HEK293 (cell line): ENCODE measurements around the gene ERFE.

ENCODE experiments used
- CTCF ChIA-PET: fragments of 350-600 bp; formaldehyde crosslinking; extraction: SDS; loops from one replicate; lab custom pipeline; 2021; ENCODE audit warnings: antibody characterized with exemption; lab: Yijun Ruan, JAX
- POLR2A ChIA-PET: fragments of 300-600 bp; formaldehyde crosslinking; extraction: SDS; loops from one replicate; lab custom pipeline; 2020; ENCODE audit warnings: antibody characterized with exemption, inconsistent platforms; lab: Yijun Ruan, JAX
- H3K27ac ChIP-seq: fragments of 200-500 bp; sonication (Bioruptor generic); 2 replicates; pipeline ENCODE4 v1.5.1; 2014; ENCODE audit warnings: low read depth, low read length, control low read depth, inconsistent platforms; ENCODE audit errors: extremely low read depth
- H3K36me3 ChIP-seq, 2 experiments: fragments of 200-500 bp in 1 of 2; sonication (Bioruptor generic) in 1 of 2; 1 replicate in 1 of 2; 2 replicates in 1 of 2; pipeline ENCODE4 v1.5.1; 2014 to 2017; ENCODE audit warnings: inconsistent platforms in 2 of 2, low read length in 2 of 2; ENCODE audit not compliant: control insufficient read depth in 2 of 2, insufficient read depth in 1 of 2
- H3K4me1 ChIP-seq: fragments of 200-500 bp; sonication (Bioruptor generic); 2 replicates; pipeline ENCODE4 v1.5.1; 2014; ENCODE audit warnings: mild to moderate bottlenecking, low read length, inconsistent platforms; ENCODE audit not compliant: control insufficient read depth, insufficient read depth
- H3K4me3 ChIP-seq: 2 replicates; pipeline ENCODE4 v1.5.1; 2011; ENCODE audit warnings: low read depth, mild to moderate bottlenecking, control low read depth, low read length, moderate library complexity
- H3K9me3 ChIP-seq: fragments of 200-500 bp; sonication (Bioruptor generic); 2 replicates; pipeline ENCODE4 v1.5.1; 2014; ENCODE audit warnings: low read depth, low read length, inconsistent platforms; ENCODE audit not compliant: control insufficient read depth, insufficient read depth
- BCL11B ChIP-seq: fragments of 450-650 bp; formaldehyde crosslinking; IDR thresholded peaks from 2 replicates; pipeline ENCODE4 v1.5.1; 2016; ENCODE audit warnings: low read depth, missing biosample characterization, missing genetic modification characterization
- GLI2 ChIP-seq: fragments of 450-650 bp; formaldehyde crosslinking; IDR thresholded peaks from 2 replicates; pipeline ENCODE4; 2017; ENCODE audit warnings: missing biosample characterization, missing genetic modification characterization, low read depth, borderline replicate concordance
- HOXC10 ChIP-seq: sonication (generic); formaldehyde crosslinking; IDR thresholded peaks from 2 replicates; pipeline ENCODE4 v1.8.1; 2023; ENCODE audit warnings: mild to moderate bottlenecking, missing genetic modification reagents
- SALL2 ChIP-seq: fragments of 450-650 bp; formaldehyde crosslinking; IDR thresholded peaks from 2 replicates; pipeline ENCODE4 v1.5.0; 2017; ENCODE audit warnings: missing biosample characterization, mild to moderate bottlenecking, missing genetic modification characterization, borderline replicate concordance
- YY2 ChIP-seq: fragments of 450-650 bp; formaldehyde crosslinking; IDR thresholded peaks from 2 replicates; pipeline ENCODE4 v1.5.1; 2016; ENCODE audit warnings: missing biosample characterization, missing genetic modification characterization
- ZFP41 ChIP-seq: fragments of 450-650 bp; formaldehyde crosslinking; IDR thresholded peaks from 2 replicates; pipeline ENCODE4 v1.5.1; 2016; ENCODE audit warnings: missing biosample characterization, missing genetic modification characterization, borderline replicate concordance
- ZNF10 ChIP-seq: fragments of 450-650 bp; formaldehyde crosslinking; IDR thresholded peaks from 2 replicates; pipeline ENCODE4 v1.5.1; 2017; ENCODE audit warnings: missing biosample characterization, missing genetic modification characterization
- ZNF133 ChIP-seq: fragments of 450-650 bp; formaldehyde crosslinking; IDR thresholded peaks from 2 replicates; pipeline ENCODE4 v1.5.1; 2016; ENCODE audit warnings: missing biosample characterization, missing genetic modification characterization
- ZNF157 ChIP-seq: fragments of 450-650 bp; formaldehyde crosslinking; IDR thresholded peaks from 2 replicates; pipeline ENCODE4 v1.5.1; 2016; ENCODE audit warnings: missing biosample characterization, missing genetic modification characterization
- ZNF174 ChIP-seq: fragments of 450-650 bp; formaldehyde crosslinking; IDR thresholded peaks from 2 replicates; pipeline ENCODE4 v1.5.0; 2017; ENCODE audit warnings: missing biosample characterization, mild to moderate bottlenecking, missing genetic modification characterization
- ZNF19 ChIP-seq: fragments of 450-650 bp; formaldehyde crosslinking; IDR thresholded peaks from 2 replicates; pipeline ENCODE4; 2016; ENCODE audit warnings: missing biosample characterization, missing genetic modification characterization, low read depth
- ZNF211 ChIP-seq: fragments of 450-650 bp; formaldehyde crosslinking; IDR thresholded peaks from 2 replicates; pipeline ENCODE4 v1.5.1; 2016; ENCODE audit warnings: low read depth, missing biosample characterization, missing genetic modification characterization
- ZNF302 ChIP-seq: fragments of 450-650 bp; formaldehyde crosslinking; IDR thresholded peaks from 2 replicates; pipeline ENCODE4 v1.5.1; 2016; ENCODE audit warnings: missing biosample characterization, missing genetic modification characterization, low read depth
- ZNF391 ChIP-seq: fragments of 450-650 bp; formaldehyde crosslinking; IDR thresholded peaks from 2 replicates; pipeline ENCODE4 v1.5.1; 2016; ENCODE audit warnings: low read depth, missing biosample characterization, missing genetic modification characterization, borderline replicate concordance
- ZNF423 ChIP-seq: fragments of 450-650 bp; formaldehyde crosslinking; IDR thresholded peaks from 2 replicates; pipeline ENCODE4 v1.5.1; 2016; ENCODE audit warnings: missing biosample characterization, missing genetic modification characterization
- ZNF596 ChIP-seq: fragments of 450-650 bp; IDR thresholded peaks from 2 replicates; pipeline ENCODE4 v1.5.0; 2018; ENCODE audit warnings: missing biosample characterization, mild to moderate bottlenecking, missing genetic modification characterization, moderate library complexity
- ZNF624 ChIP-seq: fragments of 450-650 bp; formaldehyde crosslinking; IDR thresholded peaks from 2 replicates; pipeline ENCODE4 v1.5.1; 2017; ENCODE audit warnings: missing biosample characterization, missing genetic modification characterization
- ZNF664 ChIP-seq: fragments of 450-650 bp; formaldehyde crosslinking; IDR thresholded peaks from 2 replicates; pipeline ENCODE4 v1.5.1; 2016; ENCODE audit warnings: missing biosample characterization, missing genetic modification characterization
- TF ChIP-seq, protein P1 (sequence below): fragments of 450-650 bp; formaldehyde crosslinking; optimal IDR thresholded peaks from 2 replicates; pipeline ENCODE3; 2016; ENCODE audit warnings: missing biosample characterization, mild to moderate bottlenecking, missing genetic modification characterization
- TF ChIP-seq, protein P2 (sequence below): IDR thresholded peaks from 2 replicates; pipeline ENCODE4 v1.6.1; 2011; ENCODE audit warnings: mild to moderate bottlenecking, low read depth, low read length, borderline replicate concordance
- TF ChIP-seq, protein P3 (sequence below): fragments of 450-650 bp; formaldehyde crosslinking; IDR thresholded peaks from 2 replicates; pipeline ENCODE4 v1.5.1; 2016; ENCODE audit warnings: missing biosample characterization, missing genetic modification characterization
- TF ChIP-seq, protein P4 (sequence below): fragments of 450-650 bp; formaldehyde crosslinking; IDR thresholded peaks from 2 replicates; pipeline ENCODE4 v1.5.1; 2016; ENCODE audit warnings: missing biosample characterization, missing genetic modification characterization

ERFE gene

DNA sequence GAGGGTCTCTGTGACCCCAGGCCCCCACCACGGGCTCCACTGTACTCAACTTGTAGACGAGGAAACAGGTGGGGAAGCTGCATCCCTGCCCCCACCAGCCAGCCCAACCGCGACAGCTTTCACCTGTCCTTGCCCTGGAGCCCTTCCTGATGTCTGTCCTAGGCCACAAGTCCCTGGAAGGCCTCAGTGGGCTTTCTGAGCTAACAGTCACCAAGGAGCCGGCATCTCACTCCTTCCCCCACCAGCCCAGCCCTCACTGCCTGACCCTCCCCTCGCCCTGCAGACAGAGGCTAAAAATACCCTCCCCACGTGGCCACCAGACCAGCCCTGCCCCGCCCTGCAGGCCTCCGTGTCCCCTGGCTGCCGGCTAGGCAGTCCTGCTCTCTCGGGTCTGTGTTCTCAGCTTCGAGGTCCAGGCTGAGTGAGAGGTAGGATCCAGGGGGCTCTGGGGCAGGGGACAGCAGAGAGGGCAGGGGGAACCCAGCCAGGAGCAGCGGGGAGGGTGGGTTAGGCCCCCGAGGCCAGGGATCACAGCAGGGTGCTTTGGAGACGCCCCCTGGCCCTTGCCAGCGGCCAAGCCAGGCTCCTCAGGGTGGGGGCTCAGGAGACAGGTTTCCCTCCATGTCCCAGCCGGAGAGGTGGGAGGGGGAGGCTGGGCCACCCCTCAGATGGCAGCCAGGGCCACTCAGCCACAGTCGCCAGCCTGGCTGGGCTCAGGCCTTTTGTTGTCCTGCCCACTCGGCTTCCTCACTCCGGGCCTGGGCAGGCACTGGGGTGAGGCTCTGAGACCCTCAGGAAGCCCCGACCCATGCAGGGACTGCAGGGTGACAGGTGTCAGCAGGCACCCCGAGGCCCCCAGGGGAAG is 20.2 kb upstream of the ERFE start, which contains the start of gene KLHL30 (continued):
- TF ChIP-seq, protein P1, sequence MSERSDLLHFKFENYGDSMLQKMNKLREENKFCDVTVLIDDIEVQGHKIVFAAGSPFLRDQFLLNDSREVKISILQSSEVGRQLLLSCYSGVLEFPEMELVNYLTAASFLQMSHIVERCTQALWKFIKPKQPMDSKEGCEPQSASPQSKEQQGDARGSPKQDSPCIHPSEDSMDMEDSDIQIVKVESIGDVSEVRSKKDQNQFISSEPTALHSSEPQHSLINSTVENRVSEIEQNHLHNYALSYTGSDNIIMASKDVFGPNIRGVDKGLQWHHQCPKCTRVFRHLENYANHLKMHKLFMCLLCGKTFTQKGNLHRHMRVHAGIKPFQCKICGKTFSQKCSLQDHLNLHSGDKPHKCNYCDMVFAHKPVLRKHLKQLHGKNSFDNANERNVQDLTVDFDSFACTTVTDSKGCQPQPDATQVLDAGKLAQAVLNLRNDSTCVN (tag by site-specific recombination) = no peak
- TF ChIP-seq GLI2 (tag by site-specific recombination) (no peak), ZNF133 (tag by site-specific recombination) (no peak), ZNF10 (tag by site-specific recombination) (no peak), ZNF157 (tag by site-specific recombination) (no peak), ZNF391 (no peak), BCL11B (tag by site-specific recombination) (no peak), ZNF664 (tag by site-specific recombination) (no peak), ZNF596 (no peak), ZNF302 (no peak), ZNF174 (no peak)
- TF ChIP-seq, protein P2, sequence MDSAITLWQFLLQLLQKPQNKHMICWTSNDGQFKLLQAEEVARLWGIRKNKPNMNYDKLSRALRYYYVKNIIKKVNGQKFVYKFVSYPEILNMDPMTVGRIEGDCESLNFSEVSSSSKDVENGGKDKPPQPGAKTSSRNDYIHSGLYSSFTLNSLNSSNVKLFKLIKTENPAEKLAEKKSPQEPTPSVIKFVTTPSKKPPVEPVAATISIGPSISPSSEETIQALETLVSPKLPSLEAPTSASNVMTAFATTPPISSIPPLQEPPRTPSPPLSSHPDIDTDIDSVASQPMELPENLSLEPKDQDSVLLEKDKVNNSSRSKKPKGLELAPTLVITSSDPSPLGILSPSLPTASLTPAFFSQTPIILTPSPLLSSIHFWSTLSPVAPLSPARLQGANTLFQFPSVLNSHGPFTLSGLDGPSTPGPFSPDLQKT = no peak

DNA sequence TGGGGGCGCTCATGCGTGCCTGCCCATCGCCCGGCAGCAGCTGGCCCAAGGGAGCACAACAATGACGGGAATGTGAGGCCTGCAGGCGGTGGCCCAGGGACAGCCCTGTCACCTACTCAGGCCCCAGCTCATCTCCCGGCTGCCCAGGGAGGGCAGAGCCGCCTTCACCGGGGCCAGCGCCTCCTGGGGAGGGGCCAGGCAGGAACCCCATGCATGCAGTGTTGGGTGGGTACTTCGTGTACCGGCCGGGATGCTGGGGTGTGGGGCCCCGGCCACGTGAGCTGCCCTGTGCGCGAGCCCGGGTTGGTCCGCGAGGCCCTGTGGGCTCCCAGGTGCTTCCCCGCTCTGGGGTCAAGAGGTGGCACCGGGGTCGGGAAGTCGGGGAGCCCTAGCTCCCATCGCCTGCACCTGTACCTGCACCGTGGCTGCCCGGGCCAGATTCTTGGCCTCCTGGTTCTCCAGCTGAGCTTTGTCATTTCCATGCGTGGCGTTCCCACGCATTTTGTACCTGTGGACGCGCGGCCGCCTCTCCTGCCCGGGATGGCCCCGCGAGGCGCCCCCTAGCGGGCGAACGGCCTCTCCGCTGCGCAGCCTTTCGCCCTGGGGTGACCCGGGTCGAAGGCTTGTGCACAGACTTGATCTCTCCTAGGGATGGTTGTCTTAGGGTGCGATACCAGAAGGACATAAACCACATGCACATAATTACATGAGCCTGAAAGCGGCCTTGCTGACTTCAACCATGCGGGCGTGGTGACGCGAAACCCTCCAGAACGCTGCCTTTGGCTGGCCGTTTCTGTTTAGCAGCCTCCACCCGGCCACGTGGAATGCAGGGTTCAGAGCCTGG is 19.4 kb upstream of the ERFE start:
- no peak overlapping the region for H3K27ac ChIP-seq
- no peaks in the 10 kb centered on the region for H3K36me3 ChIP-seq
- H3K4me1 ChIP-seq = no peaks in the 10 kb centered on the region
- TF ChIP-seq ZFP41 (no peak), ZNF423 (tag by site-specific recombination) (peak; percentile 42; the same call in 1 of the 2 replicates)
- CTCF ChIA-PET = interaction anchor here (0.7 to 1.0 kb wide), 2 partner anchors 79 to 284 kb away, joined by 3 read pairs; no protein-coding TSS in a partner anchor
- POLR2A ChIA-PET = no interaction called here
- H3K4me3 ChIP-seq = no peak overlapping the region
- no peaks in the 10 kb centered on the region for H3K9me3 ChIP-seq

DNA sequence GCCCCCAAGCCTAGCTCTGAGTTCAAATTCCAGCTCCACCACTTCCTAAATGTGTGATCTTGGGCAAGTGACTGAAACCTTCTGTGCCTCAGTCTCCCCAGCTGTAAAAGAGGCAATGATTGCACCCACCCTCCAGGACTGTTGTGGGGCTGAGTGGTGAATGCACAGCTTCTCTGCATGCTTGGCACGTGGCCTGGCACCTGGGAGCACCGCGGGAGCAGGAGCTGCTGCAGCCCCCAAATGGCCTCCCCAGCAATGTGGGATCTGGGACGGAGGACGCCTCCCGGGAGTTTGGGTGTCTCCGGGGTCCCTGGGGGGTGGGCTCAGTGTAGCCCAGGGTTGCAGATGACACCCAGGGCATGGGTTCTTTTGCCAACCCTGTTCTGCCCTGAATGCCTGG is 18.7 kb upstream of the ERFE start:
- CTCF ChIA-PET = interaction anchor here (1.0 kb wide), 1 partner anchor 285 kb away, joined by 3 read pairs; no protein-coding TSS in a partner anchor
- Histone ChIP-seq H3K9me3 (no peaks in the 10 kb centered on the region), H3K27ac (no peak overlapping the region), H3K4me1 (no peaks in the 10 kb centered on the region), H3K36me3 (no peaks in the 10 kb centered on the region), H3K4me3 (no peak overlapping the region)
- no peak for TF ChIP-seq SALL2 (tag by site-specific recombination)
- TF ChIP-seq ZNF19 (tag by site-specific recombination) = no peak
- TF ChIP-seq, protein P3, sequence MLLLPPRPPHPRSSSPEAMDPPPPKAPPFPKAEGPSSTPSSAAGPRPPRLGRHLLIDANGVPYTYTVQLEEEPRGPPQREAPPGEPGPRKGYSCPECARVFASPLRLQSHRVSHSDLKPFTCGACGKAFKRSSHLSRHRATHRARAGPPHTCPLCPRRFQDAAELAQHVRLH (tag by site-specific recombination) = no peak
- TF ChIP-seq, protein P4, sequence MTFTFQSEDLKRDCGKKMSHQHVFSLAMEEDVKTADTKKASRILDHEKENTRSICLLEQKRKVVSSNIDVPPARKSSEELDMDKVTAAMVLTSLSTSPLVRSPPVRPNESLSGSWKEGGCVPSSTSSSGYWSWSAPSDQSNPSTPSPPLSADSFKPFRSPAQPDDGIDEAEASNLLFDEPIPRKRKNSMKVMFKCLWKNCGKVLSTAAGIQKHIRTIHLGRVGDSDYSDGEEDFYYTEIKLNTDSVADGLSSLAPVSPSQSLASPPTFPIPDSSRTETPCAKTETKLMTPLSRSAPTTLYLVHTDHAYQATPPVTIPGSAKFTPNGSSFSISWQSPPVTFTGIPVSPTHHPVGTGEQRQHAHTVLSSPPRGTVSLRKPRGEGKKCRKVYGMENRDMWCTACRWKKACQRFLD (tag by site-specific recombination) = no peak
- no peak for TF ChIP-seq HOXC10 (CRISPR knock-in tag)
- no peak for TF ChIP-seq ZNF157 (tag by site-specific recombination)
- TF ChIP-seq YY2 (tag by site-specific recombination) = no peak
- TF ChIP-seq ZNF211 (tag by site-specific recombination) = no peak
- TF ChIP-seq ZNF624 (tag by site-specific recombination) = no peak
- POLR2A ChIA-PET = no interaction called here
